HepG2 (cell line): ENCODE results near the gene CPS1. TPM values are rescaled to one million over a fixed set of nuclear protein-coding genes. Genes with fewer than 3 reads are reported as not detected.
A peak's percentile ranks its signal among the peaks of the same experiment; 100 is the strongest.

Experiments
- ATAC-seq: fragments of 200-7000 bp; cut with Tn5 transposase; 3 replicates; pipeline ENCODE4 v1.9.1; 2020; ENCODE audit warnings: mild to moderate bottlenecking, moderate library complexity
- BruUV-seq: library from RNA; stranded (reverse); fragments of 400-500 nt; replicated peaks from 2 replicates; lab custom pipeline; 2021; lab: Mats Ljungman, UMichigan
- CTCF ChIA-PET: fragments of 300-600 bp; formaldehyde crosslinking; extraction: SDS; loops from one replicate; lab custom pipeline; 2021; ENCODE audit warnings: low total read pairs, inconsistent platforms, low intra/inter-chr PET ratio; lab: Yijun Ruan, JAX
- POLR2A ChIA-PET: fragments of 350-600 bp; sonication (Branson Sonifier 250); formaldehyde crosslinking; loops from one replicate; lab custom pipeline; 2020; ENCODE audit warnings: antibody characterized with exemption, inconsistent platforms; lab: Yijun Ruan, JAX
- DNase-seq: peaks from one replicate; pipeline ENCODE4 v3.0.0-alpha.2; 2015; ENCODE audit warnings: low spot score
- FAIRE-seq: peaks from 3 replicates; lab custom pipeline; 2011; peaks lifted over from hg19 to GRCh38; lab: Jason Lieb, UNC
- H2AFZ ChIP-seq: one replicate; pipeline ENCODE4 v1.6.1; 2011; ENCODE audit warnings: low read length, inconsistent platforms
- H3K27ac ChIP-seq: fragments of 300-600 bp; 3 replicates; pipeline ENCODE4 v1.8.0; 2011; ENCODE audit warnings: mixed run types, mild to moderate bottlenecking, mixed read lengths, low read length, inconsistent platforms; ENCODE audit not compliant: insufficient read depth; ENCODE audit errors: extremely low read length
- H3K27me3 ChIP-seq, 2 experiments: fragments of 200-600 bp in 1 of 2; 2 replicates in 1 of 2; 3 replicates in 1 of 2; pipeline versions ENCODE4 v1.6.0 to v1.8.0; 2011; ENCODE audit warnings: low read length in 2 of 2, mild to moderate bottlenecking in 2 of 2, moderate library complexity in 2 of 2, inconsistent platforms in 1 of 2; ENCODE audit not compliant: insufficient read depth in 2 of 2, control insufficient read depth in 1 of 2
- H3K36me3 ChIP-seq, 2 experiments: fragments of 200-600 bp in 1 of 2; replicated peaks in 1 of 2; 2 replicates in 1 of 2; 3 replicates in 1 of 2; pipeline versions ENCODE4 v1.5.1 to v1.8.0; 2011; ENCODE audit warnings: low read length in 2 of 2, inconsistent platforms in 1 of 2; ENCODE audit not compliant: insufficient read depth in 2 of 2, control insufficient read depth in 1 of 2
- H3K4me1 ChIP-seq: 2 replicates; pipeline ENCODE4 v1.5.1; 2012; ENCODE audit warnings: low read length, inconsistent platforms; ENCODE audit not compliant: insufficient read depth
- H3K4me2 ChIP-seq: 2 replicates; pipeline ENCODE4 v1.6.0; 2011; ENCODE audit warnings: low read depth, low read length, inconsistent platforms
- H3K4me3 ChIP-seq, 3 experiments: fragments of 200-600 bp in 1 of 3; sonication (generic), shearing (Covaris generic) in 1 of 3; replicated peaks in 1 of 3; 2 replicates each; pipeline ENCODE4 v1.5.1; 2011 to 2016; ENCODE audit warnings: low read length in 3 of 3, inconsistent platforms in 2 of 3, low read depth in 2 of 3, mild to moderate bottlenecking in 2 of 3, control low read depth in 1 of 3, mixed read lengths in 1 of 3; ENCODE audit not compliant: insufficient read depth in 1 of 3
- H3K79me2 ChIP-seq: one replicate; pipeline ENCODE4 v1.6.1; 2011; ENCODE audit warnings: low read length, inconsistent platforms; ENCODE audit not compliant: insufficient read depth
- H3K9ac ChIP-seq: 2 replicates; pipeline ENCODE4 v1.6.0; 2011; ENCODE audit warnings: mild to moderate bottlenecking, low read depth, low read length, inconsistent platforms; ENCODE audit not compliant: insufficient read depth
- H3K9me3 ChIP-seq: 2 replicates; pipeline ENCODE4 v1.5.1; 2012; ENCODE audit warnings: mild to moderate bottlenecking, low read length
- H4K20me1 ChIP-seq: 2 replicates; pipeline ENCODE4 v1.6.0; 2011; ENCODE audit warnings: inconsistent platforms, mild to moderate bottlenecking, low read length, moderate library complexity; ENCODE audit not compliant: insufficient read depth
- ARHGAP35 ChIP-seq: sonication (generic); formaldehyde crosslinking; IDR thresholded peaks from 2 replicates; pipeline ENCODE4 v1.9.0; 2022; ENCODE audit warnings: mild to moderate bottlenecking, inconsistent platforms, moderate library complexity, missing genetic modification reagents, borderline replicate concordance
- CEBPB ChIP-seq: IDR thresholded peaks from 2 replicates; pipeline ENCODE4 v1.6.1; 2011; ENCODE audit warnings: low read depth, low read length, improper control_type of control experiment, borderline replicate concordance
- IRX3 ChIP-seq: sonication (generic); formaldehyde crosslinking; IDR thresholded peaks from 2 replicates; pipeline ENCODE4 v1.8.1; 2023; ENCODE audit warnings: mild to moderate bottlenecking, low read depth, missing genetic modification reagents, borderline replicate concordance
- KDM3A ChIP-seq: IDR thresholded peaks from 2 replicates; pipeline ENCODE4 v1.6.1; 2018; ENCODE audit warnings: low read depth, missing compliant biosample characterization
- ZFP36L2 ChIP-seq: sonication (generic); formaldehyde crosslinking; IDR thresholded peaks from 2 replicates; pipeline ENCODE4 v1.4.0; 2020; ENCODE audit warnings: missing genetic modification reagents
- ZNF709 ChIP-seq: sonication (generic); formaldehyde crosslinking; IDR thresholded peaks from 2 replicates; pipeline ENCODE4 v1.5.0; 2020; ENCODE audit warnings: mild to moderate bottlenecking, missing genetic modification reagents
- ZNF737 ChIP-seq: sonication (generic); formaldehyde crosslinking; IDR thresholded peaks from 2 replicates; pipeline ENCODE4 v1.5.0; 2020; ENCODE audit warnings: missing genetic modification reagents, mild to moderate bottlenecking, borderline replicate concordance
- ZNF766 ChIP-seq: sonication (generic); formaldehyde crosslinking; IDR thresholded peaks from 2 replicates; pipeline ENCODE4 v1.5.0; 2020; ENCODE audit warnings: missing genetic modification reagents, borderline replicate concordance
- ZNF891 ChIP-seq: sonication (generic); formaldehyde crosslinking; IDR thresholded peaks from 2 replicates; pipeline ENCODE4 v1.5.0; 2020; ENCODE audit warnings: mild to moderate bottlenecking, missing genetic modification reagents
- WGBS: methylation state at CpG from one replicate; pipeline ENCODE4 v1.1.6; 2017; ENCODE audit warnings: low lambda C conversion rate; 5-methylcytosine and 5-hydroxymethylcytosine counted together
- in situ Hi-C: cut with HindIII; loops from 2 replicates; pipeline ENCODE4 v1.10.0; 2017; ENCODE audit warnings: low pct_unique_long_range_greater_than_20kb; ENCODE audit not compliant: extremely low pct_ligation_motif_present
- intact Hi-C: fragments of 100-400 bp; cut with micrococcal nuclease; formaldehyde crosslinking; loops from one replicate; pipeline ENCODE4 v1.10.0; 2022; ENCODE audit not compliant: unreplicated experiment
- polyA plus RNA-seq, 8 experiments: library from polyadenylated mRNA; depleted of rRNA in 3 of 8; stranded (reverse) in 7 of 8; unstranded in 1 of 8; fragments of >200 nt; fragmentation: Illumina TruSeq in 4 of 8; extraction: Trizol in 4 of 8; gene quantifications; 2 replicates each; pipeline versions ENCODE4 v1.2.1 to v1.2.3, GENCODE V29; 2011 to 2016; ENCODE audit warnings: low read depth in 4 of 8, missing spikeins in 1 of 8, mixed read lengths in 1 of 8; ENCODE audit not compliant: insufficient read depth in 1 of 8
- total RNA-seq, 5 experiments: library from RNA; depleted of rRNA; stranded (reverse); fragments of >200 nt; fragmentation: Illumina TruSeq; extraction: Trizol; gene quantifications; 2 replicates each; pipeline ENCODE4 v1.2.3, GENCODE V29; 2016; ENCODE audit warnings: low read depth in 1 of 5
- TF ChIP-seq, protein P1 (sequence below): sonication (generic); formaldehyde crosslinking; IDR thresholded peaks from 2 replicates; pipeline ENCODE4 v1.8.1; 2023; ENCODE audit warnings: mild to moderate bottlenecking, missing genetic modification reagents, borderline replicate concordance
- TF ChIP-seq, protein P2 (sequence below), 2 experiments: fragments of 450-650 bp in 1 of 2; sonication (generic) in 1 of 2; formaldehyde crosslinking; IDR thresholded peaks; 2 replicates each; pipeline versions ENCODE4 v1.5.0 to v1.8.0; 2020 to 2022; ENCODE audit warnings: mild to moderate bottlenecking in 1 of 2, missing genetic modification reagents in 1 of 2
- TF ChIP-seq, protein P3 (sequence below): sonication (generic); formaldehyde crosslinking; IDR thresholded peaks from 2 replicates; pipeline ENCODE4 v1.4.0; 2020; ENCODE audit warnings: missing genetic modification reagents

The CPS1 gene
- total and polyA plus RNA-seq, 2 of the 13 experiments (the other 11 are each of a cell fraction or from before 2014, with no cell fraction given) = 24.4 to 51.7 TPM

DNA sequence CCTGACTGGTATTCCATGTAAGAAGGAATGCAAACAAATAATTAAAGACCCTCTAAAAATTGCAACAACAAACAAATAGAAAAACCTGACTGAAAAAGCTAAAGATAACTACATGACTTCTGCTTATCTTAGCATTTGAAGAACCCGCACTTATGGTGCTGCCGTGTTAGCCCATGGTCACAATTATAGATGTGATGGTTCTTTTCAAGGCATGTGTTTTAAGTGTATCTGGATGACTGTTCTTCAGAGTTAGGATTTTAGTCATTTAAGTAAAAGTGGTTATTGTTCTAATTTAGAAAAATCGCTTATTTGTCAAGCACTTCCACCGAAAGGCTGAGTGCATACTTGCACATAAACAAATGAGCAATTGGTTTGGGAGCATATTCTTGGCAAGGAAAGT is 77.3 kb downstream of the CPS1 start (continued):
- TF ChIP-seq ZNF737 (CRISPR knock-in tag) (no peak), IRX3 (CRISPR knock-in tag) (no peak), KDM3A (CRISPR knock-in tag) (no peak), ARHGAP35 (CRISPR knock-in tag) (no peak)
- TF ChIP-seq, protein P1, sequence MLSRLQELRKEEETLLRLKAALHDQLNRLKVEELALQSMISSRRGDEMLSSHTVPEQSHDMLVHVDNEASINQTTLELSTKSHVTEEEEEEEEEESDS (CRISPR knock-in tag) = no peak

DNA sequence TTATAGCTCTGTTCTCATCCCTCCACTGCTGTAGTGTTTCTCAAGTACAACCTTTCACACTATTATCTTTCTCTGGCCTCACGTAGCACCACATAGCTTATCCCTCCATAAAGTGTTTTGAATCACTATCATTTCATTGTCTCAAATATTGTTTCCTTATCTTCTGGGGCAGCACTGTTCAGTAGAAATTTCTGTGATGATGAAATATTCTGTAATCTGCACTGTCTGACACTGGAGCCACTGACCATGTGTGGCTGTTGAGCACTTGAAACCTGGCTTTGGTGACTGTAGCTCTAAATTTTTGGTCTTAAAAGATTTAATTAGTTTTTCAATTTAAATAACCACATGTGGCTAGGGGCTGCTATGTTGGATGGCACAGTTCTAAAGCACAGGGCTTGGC is 78.9 kb downstream of the CPS1 start:
- DNase-seq = no peak
- Histone ChIP-seq H3K9ac (no peak overlapping the region), H3K79me2 (no peaks in the 10 kb centered on the region), H3K4me1 (no peaks in the 10 kb centered on the region), H3K4me2 (no peak overlapping the region), H3K4me3 (no peak overlapping the region), H3K27me3 (no peaks in the 10 kb centered on the region), H3K36me3 (no peaks in the 10 kb centered on the region), H3K27ac (no peak overlapping the region), H4K20me1 (no peaks in the 10 kb centered on the region), H2AFZ (no peak overlapping the region), H3K9me3 (no peaks in the 10 kb centered on the region)
- no peak for FAIRE-seq
- BruUV-seq = no TSS peak
- WGBS = 90% methylated on average over 1 of the region's 1 CpG
- intact Hi-C loops = no loop called here
- no peak for TF ChIP-seq ZNF709 (CRISPR knock-in tag)
- TF ChIP-seq ZNF766 (CRISPR knock-in tag) = no peak
- no peak for TF ChIP-seq ZFP36L2 (CRISPR knock-in tag)
- no peak for TF ChIP-seq ZNF891
- 0 out of 2 replicates have a peak, but pooled peaks have one; percentile 33 for TF ChIP-seq CEBPB
- TF ChIP-seq, protein P2, sequence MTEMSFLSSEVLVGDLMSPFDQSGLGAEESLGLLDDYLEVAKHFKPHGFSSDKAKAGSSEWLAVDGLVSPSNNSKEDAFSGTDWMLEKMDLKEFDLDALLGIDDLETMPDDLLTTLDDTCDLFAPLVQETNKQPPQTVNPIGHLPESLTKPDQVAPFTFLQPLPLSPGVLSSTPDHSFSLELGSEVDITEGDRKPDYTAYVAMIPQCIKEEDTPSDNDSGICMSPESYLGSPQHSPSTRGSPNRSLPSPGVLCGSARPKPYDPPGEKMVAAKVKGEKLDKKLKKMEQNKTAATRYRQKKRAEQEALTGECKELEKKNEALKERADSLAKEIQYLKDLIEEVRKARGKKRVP (CRISPR knock-in tag; IDR thresholded peaks at IDR 0.05) = peak in 1 of 2 experiments; percentile 58; a peak in 1 of 4 replicates
- TF ChIP-seq, protein P3, sequence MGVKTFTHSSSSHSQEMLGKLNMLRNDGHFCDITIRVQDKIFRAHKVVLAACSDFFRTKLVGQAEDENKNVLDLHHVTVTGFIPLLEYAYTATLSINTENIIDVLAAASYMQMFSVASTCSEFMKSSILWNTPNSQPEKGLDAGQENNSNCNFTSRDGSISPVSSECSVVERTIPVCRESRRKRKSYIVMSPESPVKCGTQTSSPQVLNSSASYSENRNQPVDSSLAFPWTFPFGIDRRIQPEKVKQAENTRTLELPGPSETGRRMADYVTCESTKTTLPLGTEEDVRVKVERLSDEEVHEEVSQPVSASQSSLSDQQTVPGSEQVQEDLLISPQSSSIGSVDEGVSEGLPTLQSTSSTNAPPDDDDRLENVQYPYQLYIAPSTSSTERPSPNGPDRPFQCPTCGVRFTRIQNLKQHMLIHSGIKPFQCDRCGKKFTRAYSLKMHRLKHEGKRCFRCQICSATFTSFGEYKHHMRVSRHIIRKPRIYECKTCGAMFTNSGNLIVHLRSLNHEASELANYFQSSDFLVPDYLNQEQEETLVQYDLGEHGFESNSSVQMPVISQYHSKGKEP (CRISPR knock-in tag) = no peak
- ChIA-PET CTCF (no interaction called here), POLR2A (no interaction called here)
- in situ Hi-C loops = no loop called here
- no peak for ATAC-seq
